22Rv1 (cell line): ENCODE measurements around the gene EEF1AKMT1.
"Not testable (repeated sequence)": the region's sequence is repeated elsewhere in the genome, so short reads cannot be mapped to it uniquely, and the experiment has no call there.

ENCODE experiments used
- H3K27ac ChIP-seq: fragments of 450-650 bp; 2 replicates; pipeline ENCODE4 v1.5.1; 2017
- CTCF ChIP-seq: fragments of 450-650 bp; IDR thresholded peaks from 2 replicates; pipeline ENCODE4 v1.5.1; 2017; ENCODE audit warnings: mild to moderate bottlenecking
- ZFX ChIP-seq: fragments of 450-650 bp; IDR thresholded peaks from 2 replicates; pipeline ENCODE4 v1.6.1; 2017; ENCODE audit warnings: antibody characterized with exemption, borderline replicate concordance

EEF1AKMT1 gene

GRCh38 chr13:20760872-20761271 is 12.9 kb downstream of the EEF1AKMT1 start:
- H3K27ac ChIP-seq, result no peak overlapping the region
- no peak for TF ChIP-seq CTCF
- no peak for TF ChIP-seq ZFX

GRCh38 chr13:20754009-20754408 is 19.8 kb downstream of the EEF1AKMT1 start:
- TF ChIP-seq ZFX, result no peak
- no peak for TF ChIP-seq CTCF
- no peak overlapping the region for H3K27ac ChIP-seq

DNA sequence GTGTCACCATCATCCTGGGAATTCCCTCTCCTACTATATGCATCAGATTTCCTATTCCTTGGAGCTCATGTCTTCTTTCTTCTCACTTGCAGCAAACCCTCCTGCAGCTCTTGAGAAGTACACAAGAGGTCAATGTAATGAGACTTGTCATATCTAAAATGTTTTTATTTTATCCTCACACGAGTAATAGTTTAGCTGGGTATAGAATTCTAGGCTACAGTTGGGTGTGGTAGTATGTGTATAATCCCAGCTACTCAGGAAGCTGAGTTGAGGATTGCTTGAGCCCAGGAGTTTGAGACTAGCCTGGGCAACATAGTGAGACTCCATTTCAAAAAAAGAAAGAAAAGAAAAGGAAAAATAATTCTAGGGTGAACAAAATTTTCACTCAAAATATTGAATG is 24.4 kb downstream of the EEF1AKMT1 start:
- no peak overlapping the region for H3K27ac ChIP-seq
- TF ChIP-seq CTCF (no peak), ZFX (no peak)

GRCh38 chr13:20743830-20744404 is 29.8 kb downstream of the EEF1AKMT1 start:
- not testable (repeated sequence) for H3K27ac ChIP-seq

DNA sequence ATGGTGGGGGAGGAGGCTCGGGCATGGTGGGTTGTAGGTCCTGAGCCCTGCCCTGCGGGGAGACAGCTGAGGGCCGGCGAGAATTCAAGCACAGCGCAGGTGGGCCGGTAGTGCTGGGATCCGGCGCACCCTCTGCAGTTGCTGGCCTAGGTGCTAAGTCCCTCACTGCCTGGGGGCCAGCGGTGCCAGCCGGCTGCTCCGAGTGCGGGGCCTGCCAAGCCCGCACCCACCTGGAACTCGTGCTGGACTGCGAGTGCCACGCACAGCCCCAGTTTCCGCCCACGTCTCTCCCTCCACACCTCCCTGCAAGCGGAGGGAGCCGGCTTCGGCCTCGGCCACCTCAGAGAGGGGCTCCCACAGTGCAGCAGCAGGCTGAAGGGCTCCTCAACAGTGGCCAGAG is 33.7 kb downstream of the EEF1AKMT1 start:
- no peak overlapping the region for H3K27ac ChIP-seq
- TF ChIP-seq ZFX, result no peak
- no peak for TF ChIP-seq CTCF

DNA sequence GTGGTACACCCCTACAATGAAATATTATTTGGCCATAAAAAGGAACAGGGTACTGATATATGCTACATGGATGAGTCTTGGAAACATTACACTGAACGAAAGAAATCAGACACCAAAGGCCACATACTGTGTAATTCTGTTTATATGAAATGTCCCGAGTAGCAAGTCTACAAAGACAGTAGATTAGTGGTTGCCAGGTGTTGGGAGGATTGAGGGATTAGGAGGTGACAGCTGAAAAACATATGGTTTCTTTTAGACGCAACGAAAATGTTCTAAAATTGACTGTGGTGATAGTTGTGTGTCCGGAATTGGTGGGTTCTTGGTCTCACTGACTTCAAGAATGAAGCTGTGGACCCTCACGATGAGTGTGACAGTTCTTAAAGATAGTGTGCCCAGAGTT is 35.1 kb downstream of the EEF1AKMT1 start:
- TF ChIP-seq ZFX, result no peak
- TF ChIP-seq CTCF, result no peak
- no peak overlapping the region for H3K27ac ChIP-seq

DNA sequence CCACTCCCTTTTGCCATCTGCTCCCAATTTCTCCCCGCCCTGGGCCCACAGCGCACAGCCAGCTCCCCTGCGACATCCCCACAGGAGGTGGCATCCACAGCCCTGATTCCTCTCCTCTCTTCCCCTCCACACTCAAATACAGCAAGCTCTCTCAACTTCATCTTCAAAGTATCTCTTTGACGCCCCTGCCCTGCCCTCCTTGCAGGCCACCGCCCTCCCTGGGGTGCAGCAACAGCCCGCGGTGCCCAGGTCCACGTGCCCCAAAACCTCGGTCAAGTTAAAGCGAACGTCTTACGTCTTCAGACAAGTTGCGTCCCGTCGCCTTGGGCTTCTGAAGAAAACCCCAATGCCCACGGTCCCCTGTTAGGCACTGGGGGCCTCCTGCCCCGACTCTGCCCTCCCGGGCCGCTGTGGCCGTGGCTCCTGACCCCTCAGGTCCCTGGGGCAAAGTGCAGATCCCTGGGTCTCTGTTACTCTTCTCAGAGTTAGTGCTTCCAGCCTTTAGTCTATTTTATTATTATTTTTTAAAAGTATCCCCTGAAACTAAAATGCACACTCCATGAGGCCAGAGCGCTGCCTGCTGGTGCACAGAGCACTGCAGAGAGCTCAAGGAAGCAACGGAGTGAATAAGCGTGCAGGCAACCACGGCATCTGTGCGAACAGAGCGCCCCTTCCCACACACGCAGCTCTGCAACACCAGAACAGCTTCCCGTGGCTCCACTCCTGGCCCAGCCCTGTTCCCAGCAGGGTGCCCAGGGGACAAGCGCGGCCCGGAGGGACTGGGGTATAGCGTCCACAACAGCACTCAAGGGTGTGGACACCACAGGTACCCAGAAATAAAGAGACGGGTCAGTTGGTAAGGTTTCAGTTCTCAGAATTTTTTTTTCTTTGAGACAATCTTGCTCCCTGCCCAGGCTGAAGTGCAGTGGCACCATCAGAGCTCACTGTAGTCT is 43.9 kb downstream of the EEF1AKMT1 start:
- no peak overlapping the region for H3K27ac ChIP-seq
- TF ChIP-seq CTCF, result no peak
- no peak for TF ChIP-seq ZFX
